ENCODE data around the gene TBC1D5. TPM values are rescaled to one million over a fixed set of nuclear protein-coding genes. Genes with fewer than 3 reads are reported as not detected.

TBC1D5 gene
- total and polyA plus RNA-seq, 8 donors: 47.4 to 74.8 (median 55.3) TPM

DNA sequence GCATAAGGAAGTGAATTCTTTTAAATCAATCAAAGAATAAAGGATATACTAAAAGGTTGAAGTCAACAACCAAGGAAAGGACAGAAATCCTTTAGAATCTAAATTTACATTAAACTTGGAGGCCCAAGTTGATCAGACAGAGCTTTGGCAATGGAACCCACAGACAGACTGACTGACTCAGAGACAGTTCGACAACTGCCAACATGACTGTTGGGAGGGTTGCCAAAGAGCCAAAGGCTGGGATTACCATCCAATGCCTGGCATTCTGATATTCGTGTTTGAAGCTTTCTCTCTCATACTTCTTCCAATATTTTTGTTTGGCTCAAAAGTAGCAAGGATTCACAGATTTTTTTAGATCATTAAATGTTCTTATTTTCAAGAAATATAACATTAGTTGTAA is 451.5 kb downstream of the TBC1D5 start:
- TF ChIP-seq CTCF (IDR thresholded peaks at IDR 0.05): no peak
- DNase-seq (no peak), ATAC-seq (no peak)
- Histone ChIP-seq H3K27ac (no peak overlapping the region), H3K36me3 (peaks cover 0 to 23% of the 10 kb centered on the region in 2 donors), H3K4me3 (no peak overlapping the region), H3K27me3 (no peaks in the 10 kb centered on the region), H3K4me1 (no peaks in the 10 kb centered on the region), H3K9me3 (no peaks in the 10 kb centered on the region)
- intact Hi-C loops (cut with DNase I): no loop called here

GRCh38 chr3:17288839-17289399 is 453.5 kb downstream of the TBC1D5 start:
- Histone ChIP-seq H3K4me3 (no peak overlapping the region), H3K27ac (no peak overlapping the region), H3K27me3 (no peaks in the 10 kb centered on the region), H3K36me3 (peaks cover 0 to 23% of the 10 kb centered on the region in 2 donors), H3K4me1 (no peaks in the 10 kb centered on the region), H3K9me3 (no peaks in the 10 kb centered on the region)
- intact Hi-C loops (cut with DNase I): no loop called here
- ATAC-seq (no peak), DNase-seq (peak in 1 of 4 donors; percentile 55)
- no peak for TF ChIP-seq CTCF (IDR thresholded peaks at IDR 0.05)

DNA sequence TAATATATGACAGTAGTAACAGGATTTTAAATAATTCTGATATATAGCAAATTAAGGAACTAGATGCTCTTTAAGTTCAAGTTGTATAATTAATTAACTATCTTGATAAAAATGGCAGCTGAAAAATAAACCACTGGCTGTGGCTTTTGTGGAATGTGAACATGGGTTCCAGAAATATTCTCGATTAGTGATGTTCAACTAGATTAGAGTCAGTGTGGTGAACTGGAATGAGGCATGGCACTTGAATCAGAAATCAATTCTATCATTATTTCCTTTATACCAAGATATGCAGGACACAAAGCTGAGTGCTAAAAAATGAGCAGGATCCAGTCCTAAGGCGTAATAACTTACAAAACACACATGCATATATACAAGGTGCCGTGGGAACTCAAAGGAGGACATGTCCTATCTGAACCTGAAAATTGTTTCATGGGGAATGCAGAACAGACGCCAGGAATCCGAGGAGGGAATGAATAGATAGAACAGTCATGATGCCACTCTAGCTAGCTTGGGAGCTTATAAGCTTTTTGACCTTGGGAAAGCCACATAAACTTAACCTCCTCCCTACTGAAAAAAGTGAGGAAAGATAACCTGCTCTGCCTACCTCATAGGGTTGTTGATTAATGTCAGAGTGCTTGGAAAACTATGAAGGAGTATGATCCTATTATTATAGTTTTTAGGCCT is 455.3 kb downstream of the TBC1D5 start:
- TF ChIP-seq CTCF (IDR thresholded peaks at IDR 0.05): no peak
- Histone ChIP-seq H3K4me3 (no peak overlapping the region), H3K4me1 (no peaks in the 10 kb centered on the region), H3K36me3 (peaks cover 0 to 23% of the 10 kb centered on the region in 2 donors), H3K9me3 (no peaks in the 10 kb centered on the region), H3K27ac (no peak overlapping the region), H3K27me3 (no peaks in the 10 kb centered on the region)
- DNase-seq: no peak
- ATAC-seq: no peak
- intact Hi-C loops (cut with DNase I): no loop called here

DNA sequence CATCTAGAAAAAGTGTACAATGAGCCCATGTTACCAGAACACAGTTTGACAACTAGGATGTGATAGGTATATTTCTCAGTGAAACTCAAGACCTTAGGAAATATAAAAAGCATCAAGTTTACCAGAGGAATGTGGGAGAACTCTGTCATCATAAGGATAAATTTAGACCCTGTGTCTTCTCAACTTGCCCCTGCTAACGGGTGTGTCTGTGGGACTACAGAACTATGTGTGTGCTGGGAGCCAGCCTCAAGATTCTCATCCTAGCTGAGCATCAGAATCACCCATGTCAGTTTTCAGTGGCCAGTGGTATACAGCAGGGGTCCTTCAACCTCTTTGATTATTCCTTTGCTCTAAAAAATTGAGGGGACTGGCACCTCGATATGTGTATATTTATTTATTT is 464.4 kb downstream of the TBC1D5 start:
- intact Hi-C loops (cut with DNase I): no loop called here
- no peaks in the 10 kb centered on the region for H3K9me3 ChIP-seq
- no peak overlapping the region for H3K4me3 ChIP-seq
- DNase-seq (no peak), ATAC-seq (no peak)
- H3K27me3 ChIP-seq: no peaks in the 10 kb centered on the region
- TF ChIP-seq CTCF (IDR thresholded peaks at IDR 0.05): no peak
- H3K27ac ChIP-seq: no peak overlapping the region
- no peaks in the 10 kb centered on the region for H3K4me1 ChIP-seq
- no peaks in the 10 kb centered on the region for H3K36me3 ChIP-seq

GRCh38 chr3:17266846-17267245 is 475.6 kb downstream of the TBC1D5 start:
- DNase-seq (no peak), ATAC-seq (no peak)
- H3K9me3 ChIP-seq: no peaks in the 10 kb centered on the region
- H3K36me3 ChIP-seq: no peaks in the 10 kb centered on the region
- H3K4me1 ChIP-seq: no peaks in the 10 kb centered on the region
- intact Hi-C loops (cut with DNase I): no loop called here
- TF ChIP-seq CTCF (IDR thresholded peaks at IDR 0.05): no peak
- no peak overlapping the region for H3K27ac ChIP-seq
- H3K4me3 ChIP-seq: no peak overlapping the region
- H3K27me3 ChIP-seq: no peaks in the 10 kb centered on the region
